Endothelial cell of umbilical vein (primary cell): ENCODE measurements around the gene RIOK3. TPM values are rescaled to one million over a fixed set of nuclear protein-coding genes. Genes with fewer than 3 reads are reported as not detected.

Experiments used
- BruUV-seq: library from RNA; stranded (reverse); fragments of 400-500 nt; replicated peaks from 2 replicates; lab custom pipeline; 2021; lab: Mats Ljungman, UMichigan
- CTCF ChIA-PET: fragments of 300-600, 350-600 bp; sonication (Branson Sonifier 250); formaldehyde crosslinking; loops from one replicate; lab custom pipeline; 2021; ENCODE audit warnings: antibody characterized with exemption, inconsistent platforms; lab: Charles Lee
- POLR2A ChIA-PET: fragments of 300-600, 350-600 bp; sonication (Branson Sonifier 250); formaldehyde crosslinking; loops from one replicate; lab custom pipeline; 2021; ENCODE audit warnings: antibody characterized with exemption, inconsistent platforms; lab: Charles Lee
- DNase-seq: peaks from one replicate; pipeline ENCODE4 v3.0.0-alpha.2; 2011; ENCODE audit warnings: low read depth, low spot score
- FAIRE-seq: peaks from 2 replicates; lab custom pipeline; 2011; peaks lifted over from hg19 to GRCh38; lab: Jason Lieb, UNC
- H2AFZ ChIP-seq: 2 replicates; pipeline ENCODE4 v1.6.0; 2012; ENCODE audit warnings: low read depth, low read length, control low read depth, inconsistent platforms
- H3K27ac ChIP-seq: 2 replicates; pipeline ENCODE4 v1.5.1; 2011; ENCODE audit warnings: low read depth, mild to moderate bottlenecking, control low read depth, low read length, moderate library complexity; ENCODE audit not compliant: insufficient read depth
- H3K27me3 ChIP-seq, 2 experiments: 2 replicates each; pipeline versions ENCODE4 v1.6.0 to v1.6.1; 2011; ENCODE audit warnings: low read length in 2 of 2, mixed read lengths in 1 of 2; ENCODE audit not compliant: control insufficient read depth in 2 of 2, insufficient read depth in 2 of 2
- H3K36me3 ChIP-seq, 2 experiments: 2 replicates in 1 of 2; 3 replicates in 1 of 2; pipeline ENCODE4 v1.5.1; 2011; ENCODE audit warnings: low read length in 2 of 2, mild to moderate bottlenecking in 1 of 2, moderate library complexity in 1 of 2; ENCODE audit not compliant: control insufficient read depth in 2 of 2, insufficient read depth in 2 of 2; ENCODE audit errors: extremely low read depth in 1 of 2
- H3K4me1 ChIP-seq: 3 replicates; pipeline ENCODE4 v1.5.1; 2011; ENCODE audit warnings: mild to moderate bottlenecking, low read length; ENCODE audit not compliant: control insufficient read depth, insufficient read depth; ENCODE audit errors: extremely low read depth
- H3K4me2 ChIP-seq: 2 replicates; pipeline ENCODE4 v1.6.1; 2011; ENCODE audit warnings: low read length, control low read depth, mixed read lengths; ENCODE audit not compliant: insufficient read depth
- H3K4me3 ChIP-seq, 3 experiments: fragments of 200-600 bp in 1 of 3; sonication (generic), shearing (Covaris generic) in 1 of 3; replicated peaks in 1 of 3; 2 replicates each; pipeline ENCODE4 v1.5.1; 2011 to 2016; ENCODE audit warnings: control low read depth in 3 of 3, low read length in 3 of 3, mild to moderate bottlenecking in 2 of 3, inconsistent platforms in 1 of 3, low read depth in 1 of 3, moderate library complexity in 1 of 3; ENCODE audit not compliant: insufficient read depth in 1 of 3
- H3K79me2 ChIP-seq: 2 replicates; pipeline ENCODE4 v1.6.0; 2012; ENCODE audit warnings: low read length, inconsistent platforms; ENCODE audit not compliant: control insufficient read depth, insufficient read depth
- H3K9ac ChIP-seq: replicated peaks from 2 replicates; pipeline ENCODE3; 2011; ENCODE audit warnings: low read length, control low read depth; ENCODE audit not compliant: insufficient read depth; ENCODE audit errors: extremely low read depth
- H3K9me1 ChIP-seq: replicated peaks from 3 replicates; pipeline ENCODE4 v1.6.0; 2011; ENCODE audit warnings: mild to moderate bottlenecking, low read length; ENCODE audit not compliant: control insufficient read depth, insufficient read depth; ENCODE audit errors: extremely low read depth
- H3K9me3 ChIP-seq: replicated peaks from 2 replicates; pipeline ENCODE4 v1.5.1; 2012; ENCODE audit warnings: low read length, inconsistent platforms; ENCODE audit not compliant: control insufficient read depth, insufficient read depth
- H4K20me1 ChIP-seq: replicated peaks from 2 replicates; pipeline ENCODE3; 2011; ENCODE audit warnings: mild to moderate bottlenecking, low read length; ENCODE audit not compliant: control insufficient read depth, insufficient read depth; ENCODE audit errors: extremely low read depth
- CTCF ChIP-seq, 2 donors: IDR thresholded peaks; 1 replicate in 1 of 2; 2 replicates in 1 of 2; pipeline ENCODE4 v1.5.1; 2011; ENCODE audit warnings: low read length in 2 of 2, mild to moderate bottlenecking in 2 of 2, moderate library complexity in 2 of 2, control low read depth in 1 of 2, inconsistent platforms in 1 of 2, low read depth in 1 of 2; ENCODE audit not compliant: insufficient read depth in 1 of 2; ENCODE audit errors: extremely low read depth in 1 of 2
- EZH2 ChIP-seq: IDR thresholded peaks from 2 replicates; pipeline ENCODE4 v1.6.1; 2012; ENCODE audit warnings: borderline replicate concordance, low read depth, mild to moderate bottlenecking, moderate library complexity, low read length, inconsistent platforms; ENCODE audit not compliant: severe bottlenecking
- FOS ChIP-seq: IDR thresholded peaks from 2 replicates; pipeline ENCODE4 v1.6.1; 2011; ENCODE audit warnings: mild to moderate bottlenecking, low read length, moderate library complexity, borderline replicate concordance; ENCODE audit not compliant: insufficient read depth
- GATA2 ChIP-seq: IDR thresholded peaks from 2 replicates; pipeline ENCODE4 v1.7.0; 2011; ENCODE audit warnings: low read depth, mild to moderate bottlenecking, moderate library complexity, mixed read lengths, low read length; ENCODE audit not compliant: insufficient read length, insufficient read depth
- JUN ChIP-seq: IDR thresholded peaks from 2 replicates; pipeline ENCODE4 v1.6.1; 2011; ENCODE audit warnings: borderline replicate concordance, low read depth; ENCODE audit not compliant: insufficient read length, insufficient read depth
- MAX ChIP-seq: IDR thresholded peaks from 2 replicates; pipeline ENCODE4 v1.6.1; 2011; ENCODE audit not compliant: insufficient read depth, insufficient read length
- MYC ChIP-seq: IDR thresholded peaks from one replicate; pipeline ENCODE4 v1.6.1; 2011; ENCODE audit warnings: mild to moderate bottlenecking, low read depth, low read length
- POLR2A ChIP-seq: IDR thresholded peaks from 2 replicates; pipeline ENCODE4 v1.6.1; 2012; ENCODE audit warnings: low read depth, mild to moderate bottlenecking, control low read depth, low read length
- POLR2AphosphoS5 ChIP-seq: IDR thresholded peaks from 2 replicates; pipeline ENCODE4 v1.6.1; 2012; ENCODE audit warnings: low read depth, mild to moderate bottlenecking, control low read depth, low read length, moderate library complexity; ENCODE audit not compliant: insufficient read depth
- dilution Hi-C: fragments of 300-500 bp; cut with MboI; formaldehyde crosslinking; loops from one replicate; pipeline ENCODE4 v1.15.0; 2019; ENCODE audit warnings: low sequenced_read_pairs; ENCODE audit not compliant: extremely low pct_ligation_motif_present
- intact Hi-C: fragments of 100-400 bp; cut with micrococcal nuclease; formaldehyde crosslinking; loops from one replicate; pipeline ENCODE4 v1.10.0; 2022
- polyA plus RNA-seq, 4 experiments: library from polyadenylated mRNA; depleted of rRNA in 3 of 4; stranded (reverse) in 3 of 4; unstranded in 1 of 4; fragments of >200 nt; gene quantifications; 2 replicates each; pipeline versions ENCODE4 v1.2.1 to v1.2.3, GENCODE V29; 2011 to 2012; ENCODE audit warnings: missing spikeins in 1 of 4
- total RNA-seq: library from RNA; stranded (reverse); gene quantifications from 2 replicates; pipeline ENCODE4 v1.2.3, GENCODE V29; 2021

The RIOK3 gene
- total and polyA plus RNA-seq, 2 donors (not counting 3 experiments of a cell fraction or from before 2014, with no cell fraction given): 14.8 to 50.7 TPM

GRCh38 chr18:23503038-23503962 is 50.2 kb downstream of the RIOK3 start, which contains the start of gene RMC1:
RMC1 (plus strand) TSS chr18:23503511; CDS start chr18:23503619, 108 bp downstream.
- dilution Hi-C loops: no loop called here
- no peaks in the 10 kb centered on the region for H3K9me1 ChIP-seq
- H4K20me1 ChIP-seq: no peaks in the 10 kb centered on the region
- peak within 1 kb of the TSS; percentile 60 for H3K27ac ChIP-seq
- no TSS peak for BruUV-seq
- H3K9me3 ChIP-seq: no peaks in the 10 kb centered on the region
- peaks cover 3 to 6% of the 10 kb centered on the region in 2 experiments for H3K36me3 ChIP-seq
- H3K4me2 ChIP-seq: peak within 1 kb of the TSS; percentile 89
- H2AFZ ChIP-seq: peak within 1 kb of the TSS; percentile 88
- H3K79me2 ChIP-seq: peaks cover 6% of the 10 kb centered on the region
- POLR2A ChIA-PET: interaction anchor here (0.6 kb wide), 1 partner anchor 688 kb away, joined by 5 read pairs; no protein-coding TSS in a partner anchor
- peak; percentile 87 for FAIRE-seq
- peak in 1 of 2 donors; percentile 5 for TF ChIP-seq CTCF (IDR thresholded peaks at IDR 0.05; ENCODE audit: extremely low read depth in 1 of 2, insufficient read depth in 1 of 2, low read depth in 1 of 2, low read length in 2 of 2)
- TF ChIP-seq POLR2AphosphoS5: peak; percentile 87
- peak; percentile 88 for TF ChIP-seq POLR2A
- TF ChIP-seq GATA2: no peak
- no peak for TF ChIP-seq FOS
- no peak for TF ChIP-seq JUN
- TF ChIP-seq MYC: no peak
- peak; percentile 86 for TF ChIP-seq MAX
- TF ChIP-seq EZH2: no peak
- H3K9ac ChIP-seq: peak within 1 kb of the TSS; percentile 73
- peaks cover 18% of the 10 kb centered on the region for H3K4me1 ChIP-seq
- DNase-seq: peak; percentile 92
- intact Hi-C loops: loop anchor here (1.0 to 5.0 kb wide), 4 partner anchors 65 to 691 kb away; no protein-coding TSS in a partner anchor
- H3K4me3 ChIP-seq: peak within 1 kb of the TSS; percentile 54 to 86 (median 75)
- CTCF ChIA-PET: interaction anchor here (0.6 to 3.3 kb wide), 6 partner anchors 13 to 473 kb away, joined by 3 to 18 read pairs (median 4); no protein-coding TSS in a partner anchor
- no peaks in the 10 kb centered on the region for H3K27me3 ChIP-seq
